Astrocyte of the spinal cord (primary cell): ENCODE measurements around the gene EPHX1.
"Not testable (repeated sequence)": the region's sequence is repeated elsewhere in the genome, so short reads cannot be mapped to it uniquely, and the experiment has no call there.

Experiments
- DNase-seq: peaks from one replicate; pipeline ENCODE4 v3.0.0; 2011; ENCODE audit warnings: low read depth, low spot score
- H3K4me3 ChIP-seq: 2 replicates; pipeline ENCODE4 v1.5.1; 2011; ENCODE audit warnings: low read depth, mild to moderate bottlenecking, low read length, moderate library complexity
- in situ Hi-C: cut with HindIII; loops from 2 replicates; pipeline ENCODE4 v1.10.0; 2017; ENCODE audit warnings: low sequenced_read_pairs
- TF ChIP-seq, protein P1 (sequence below): IDR thresholded peaks from 2 replicates; pipeline ENCODE4 v1.5.1; 2012; ENCODE audit warnings: low read depth, mild to moderate bottlenecking, low read length, inconsistent platforms

EPHX1 gene

DNA sequence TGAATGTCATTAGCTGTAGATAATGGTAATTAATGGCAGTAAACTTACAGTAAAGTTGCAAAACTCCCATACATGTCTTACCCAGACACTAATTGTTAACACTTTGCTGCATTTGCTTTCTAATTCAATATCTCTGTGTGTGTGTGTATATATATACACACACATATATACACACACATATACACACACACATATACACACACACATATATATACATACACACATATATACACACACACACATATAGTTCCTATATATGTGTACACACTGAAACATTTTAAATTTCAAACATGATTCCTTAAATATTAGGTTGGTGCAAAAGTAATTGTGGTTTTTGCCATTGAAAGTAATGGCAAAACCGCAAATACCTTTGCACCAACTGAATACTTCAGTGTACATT is 3.7 kb upstream of the EPHX1 start:
- DNase-seq: no peak
- H3K4me3 ChIP-seq: no peak overlapping the region
- in situ Hi-C loops: no loop called here
- TF ChIP-seq, protein P1, sequence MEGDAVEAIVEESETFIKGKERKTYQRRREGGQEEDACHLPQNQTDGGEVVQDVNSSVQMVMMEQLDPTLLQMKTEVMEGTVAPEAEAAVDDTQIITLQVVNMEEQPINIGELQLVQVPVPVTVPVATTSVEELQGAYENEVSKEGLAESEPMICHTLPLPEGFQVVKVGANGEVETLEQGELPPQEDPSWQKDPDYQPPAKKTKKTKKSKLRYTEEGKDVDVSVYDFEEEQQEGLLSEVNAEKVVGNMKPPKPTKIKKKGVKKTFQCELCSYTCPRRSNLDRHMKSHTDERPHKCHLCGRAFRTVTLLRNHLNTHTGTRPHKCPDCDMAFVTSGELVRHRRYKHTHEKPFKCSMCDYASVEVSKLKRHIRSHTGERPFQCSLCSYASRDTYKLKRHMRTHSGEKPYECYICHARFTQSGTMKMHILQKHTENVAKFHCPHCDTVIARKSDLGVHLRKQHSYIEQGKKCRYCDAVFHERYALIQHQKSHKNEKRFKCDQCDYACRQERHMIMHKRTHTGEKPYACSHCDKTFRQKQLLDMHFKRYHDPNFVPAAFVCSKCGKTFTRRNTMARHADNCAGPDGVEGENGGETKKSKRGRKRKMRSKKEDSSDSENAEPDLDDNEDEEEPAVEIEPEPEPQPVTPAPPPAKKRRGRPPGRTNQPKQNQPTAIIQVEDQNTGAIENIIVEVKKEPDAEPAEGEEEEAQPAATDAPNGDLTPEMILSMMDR: no peak

- H3K4me3 ChIP-seq, DNase-seq, in situ Hi-C loops: not testable (repeated sequence)
Measured at GRCh38 chr1:225806736-225807135, 3.2 kb upstream of the EPHX1 start.

- in situ Hi-C loops: no loop called here
- TF ChIP-seq, protein P1: no peak
- DNase-seq: no peak
- H3K4me3 ChIP-seq: no peak overlapping the region
Measured at GRCh38 chr1:225808136-225808535, 1.8 kb upstream of the EPHX1 start.

- H3K4me3 ChIP-seq: peak overlapping the region; percentile 59
- in situ Hi-C loops: not testable (repeated sequence)
- peak; percentile 9 for DNase-seq
Measured at GRCh38 chr1:225810579-225811538, 935 bp downstream of the EPHX1 start.

- in situ Hi-C loops: no loop called here
- TF ChIP-seq, protein P1: peak; percentile 52
- no peak for DNase-seq
- H3K4me3 ChIP-seq: no peak overlapping the region
Measured at GRCh38 chr1:225811622-225812487, 1.9 kb downstream of the EPHX1 start.

DNA sequence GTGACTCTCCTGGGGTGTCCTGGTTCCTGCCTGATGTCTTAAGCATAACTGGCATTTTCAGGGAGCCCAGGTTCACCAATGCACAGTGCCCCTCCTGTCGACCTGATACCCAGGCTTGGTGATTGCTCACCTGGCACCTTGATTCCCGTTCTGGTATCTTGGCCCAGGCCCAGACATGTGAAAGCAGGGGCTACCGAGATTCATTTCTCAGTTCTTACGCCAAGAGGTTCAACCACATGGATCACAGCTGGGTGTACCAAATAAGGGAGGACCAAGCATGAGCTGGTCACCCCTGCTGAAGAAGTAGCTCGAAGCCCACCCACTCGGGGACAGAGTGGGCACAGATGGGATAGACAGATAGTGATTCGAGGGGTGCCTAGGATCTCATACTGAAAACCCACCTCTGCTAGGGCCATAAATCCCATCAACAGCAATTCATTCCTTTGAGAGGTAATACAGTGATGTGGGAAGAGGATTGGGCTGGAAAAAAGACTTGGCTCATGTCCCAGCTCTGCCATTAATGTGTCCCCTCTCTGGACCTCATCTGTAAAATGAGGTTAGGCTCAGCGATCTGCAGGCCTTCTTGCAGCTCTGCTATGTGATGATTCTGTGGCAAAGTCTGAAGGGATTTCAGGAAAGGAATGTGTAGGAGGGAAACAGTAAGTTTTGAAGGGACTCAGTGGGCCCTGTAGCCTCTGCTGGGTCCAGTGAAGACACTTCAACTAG is 2.7 kb downstream of the EPHX1 start:
- no peak overlapping the region for H3K4me3 ChIP-seq
- in situ Hi-C loops: no loop called here
- TF ChIP-seq, protein P1: no peak
- no peak for DNase-seq

GRCh38 chr1:225813214-225813964 is 3.5 kb downstream of the EPHX1 start:
- no peak overlapping the region for H3K4me3 ChIP-seq
- TF ChIP-seq, protein P1: no peak
- DNase-seq: peak; percentile 70
- in situ Hi-C loops: no loop called here
